Osteoblast (primary cell): Measurements from ENCODE around the gene F10. TPM values are rescaled to one million over a fixed set of nuclear protein-coding genes. Genes with fewer than 3 reads are reported as not detected.

Experiments
- DNase-seq: peaks from one replicate; pipeline ENCODE4 v3.0.0; 2011; ENCODE audit warnings: low spot score, mixed read lengths; ENCODE audit not compliant: insufficient read length; ENCODE audit errors: missing footprints
- H2AFZ ChIP-seq: 2 replicates; pipeline ENCODE4 v1.6.0; 2011; ENCODE audit warnings: mild to moderate bottlenecking, low read length
- H3K27ac ChIP-seq: 2 replicates; pipeline ENCODE4 v1.5.1; 2011; ENCODE audit warnings: mild to moderate bottlenecking, low read depth, low read length, moderate library complexity
- H3K27me3 ChIP-seq: 2 replicates; pipeline ENCODE4 v1.6.0; 2012; ENCODE audit warnings: mild to moderate bottlenecking, control low read depth, inconsistent platforms, low read length, moderate library complexity; ENCODE audit not compliant: insufficient read depth
- H3K36me3 ChIP-seq: 2 replicates; pipeline ENCODE4 v1.5.1; 2011; ENCODE audit warnings: mild to moderate bottlenecking, low read length, control low read depth, moderate library complexity; ENCODE audit not compliant: insufficient read depth
- H3K4me1 ChIP-seq: 2 replicates; pipeline ENCODE4 v1.5.1; 2011; ENCODE audit warnings: mild to moderate bottlenecking, low read length, control low read depth, moderate library complexity; ENCODE audit not compliant: insufficient read depth
- H3K4me2 ChIP-seq: 2 replicates; pipeline ENCODE4 v1.6.0; 2011; ENCODE audit warnings: mild to moderate bottlenecking, low read length; ENCODE audit not compliant: insufficient read depth
- H3K4me3 ChIP-seq: fragments of 200-600 bp; sonication (generic); 3 replicates; pipeline ENCODE4 v1.5.1; 2012; ENCODE audit warnings: mild to moderate bottlenecking, low read length, inconsistent platforms; ENCODE audit not compliant: insufficient read depth
- H3K79me2 ChIP-seq: 2 replicates; pipeline ENCODE4 v1.6.0; 2012; ENCODE audit warnings: mild to moderate bottlenecking, low read length, control low read depth, inconsistent platforms; ENCODE audit not compliant: insufficient read depth
- H3K9me3 ChIP-seq: 2 replicates; pipeline ENCODE4 v1.5.1; 2011; ENCODE audit warnings: low read depth, low read length, control low read depth
- H4K20me1 ChIP-seq: 2 replicates; pipeline ENCODE4 v1.6.0; 2012; ENCODE audit warnings: mild to moderate bottlenecking, low read length, control low read depth; ENCODE audit not compliant: insufficient read depth
- total RNA-seq: library from RNA; depleted of rRNA; stranded (reverse); fragments of >200 nt; gene quantifications from 2 replicates; pipeline ENCODE4 v1.2.3, GENCODE V29; 2012
- TF ChIP-seq, protein P1 (sequence below): IDR thresholded peaks from 2 replicates; pipeline ENCODE4 v1.5.1; 2011; ENCODE audit warnings: mild to moderate bottlenecking, low read depth, low read length, moderate library complexity; ENCODE audit errors: extremely low read depth

The F10 gene
- total RNA-seq, 1 donor: not detected

DNA sequence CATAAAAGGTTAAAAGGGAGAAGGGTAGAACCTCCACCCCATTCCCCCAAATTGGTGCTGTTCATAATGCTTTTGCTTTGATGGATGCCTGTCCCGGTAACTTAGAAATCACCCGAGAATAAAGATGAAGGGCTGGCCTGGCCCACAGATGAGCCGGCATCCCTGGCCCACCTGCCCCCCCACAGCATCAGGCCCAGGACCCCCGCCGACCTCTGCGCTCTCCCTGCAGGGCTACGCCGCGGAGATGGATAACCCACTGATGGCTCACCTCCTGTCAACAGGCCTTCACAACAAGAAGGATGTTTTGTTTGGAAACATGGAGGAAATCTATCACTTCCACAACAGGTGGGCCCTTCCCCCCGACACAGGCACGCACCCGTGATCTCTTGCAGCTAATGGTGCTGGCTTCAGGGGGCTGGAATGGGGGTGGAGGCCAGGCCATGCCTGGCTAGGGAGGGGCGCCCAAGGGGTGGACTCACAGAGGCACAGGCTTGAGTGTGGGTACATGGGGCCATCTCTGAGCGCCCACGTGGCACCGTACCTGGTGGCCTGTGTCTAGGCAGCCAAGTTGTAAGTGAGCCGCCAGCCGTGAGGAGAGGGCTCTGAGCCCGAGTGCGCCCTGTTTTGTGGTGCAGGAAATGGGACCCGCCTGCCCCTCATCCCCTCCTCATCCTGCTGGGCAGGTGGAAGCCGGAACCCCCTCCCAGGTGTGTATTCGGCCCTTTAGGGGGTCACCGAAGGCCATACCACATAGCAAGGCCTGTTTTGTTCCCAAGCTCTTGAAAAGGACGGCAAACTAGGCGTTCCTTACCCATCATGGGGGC is 40.2 kb upstream of the F10 start:
- TF ChIP-seq, protein P1, sequence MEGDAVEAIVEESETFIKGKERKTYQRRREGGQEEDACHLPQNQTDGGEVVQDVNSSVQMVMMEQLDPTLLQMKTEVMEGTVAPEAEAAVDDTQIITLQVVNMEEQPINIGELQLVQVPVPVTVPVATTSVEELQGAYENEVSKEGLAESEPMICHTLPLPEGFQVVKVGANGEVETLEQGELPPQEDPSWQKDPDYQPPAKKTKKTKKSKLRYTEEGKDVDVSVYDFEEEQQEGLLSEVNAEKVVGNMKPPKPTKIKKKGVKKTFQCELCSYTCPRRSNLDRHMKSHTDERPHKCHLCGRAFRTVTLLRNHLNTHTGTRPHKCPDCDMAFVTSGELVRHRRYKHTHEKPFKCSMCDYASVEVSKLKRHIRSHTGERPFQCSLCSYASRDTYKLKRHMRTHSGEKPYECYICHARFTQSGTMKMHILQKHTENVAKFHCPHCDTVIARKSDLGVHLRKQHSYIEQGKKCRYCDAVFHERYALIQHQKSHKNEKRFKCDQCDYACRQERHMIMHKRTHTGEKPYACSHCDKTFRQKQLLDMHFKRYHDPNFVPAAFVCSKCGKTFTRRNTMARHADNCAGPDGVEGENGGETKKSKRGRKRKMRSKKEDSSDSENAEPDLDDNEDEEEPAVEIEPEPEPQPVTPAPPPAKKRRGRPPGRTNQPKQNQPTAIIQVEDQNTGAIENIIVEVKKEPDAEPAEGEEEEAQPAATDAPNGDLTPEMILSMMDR: no peak
- DNase-seq: no peak
- no peaks in the 10 kb centered on the region for H3K9me3 ChIP-seq
- H3K36me3 ChIP-seq: no peaks in the 10 kb centered on the region
- no peak overlapping the region for H3K4me3 ChIP-seq
- no peaks in the 10 kb centered on the region for H3K27me3 ChIP-seq
- no peaks in the 10 kb centered on the region for H3K4me1 ChIP-seq
- H4K20me1 ChIP-seq: no peaks in the 10 kb centered on the region
- no peak overlapping the region for H2AFZ ChIP-seq
- no peak overlapping the region for H3K27ac ChIP-seq
- no peak overlapping the region for H3K4me2 ChIP-seq
- no peaks in the 10 kb centered on the region for H3K79me2 ChIP-seq

DNA sequence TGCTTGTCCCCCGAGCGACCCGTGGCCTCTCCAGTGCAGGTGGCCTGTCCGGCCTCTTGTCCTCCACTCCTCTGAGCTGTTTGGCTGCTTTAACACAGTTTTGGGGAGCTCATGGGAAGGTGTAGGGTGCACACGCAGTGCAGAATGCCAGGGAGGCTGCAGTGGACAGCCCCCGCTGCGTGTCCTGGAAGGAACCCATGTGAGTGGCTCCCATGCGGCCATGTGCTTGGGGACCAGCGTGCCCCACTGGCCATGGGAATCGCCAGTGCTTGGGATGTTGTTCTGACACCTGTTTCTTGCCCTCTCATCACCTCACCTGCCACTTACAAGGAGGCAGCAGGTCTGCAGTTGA is 39.6 kb upstream of the F10 start:
- Histone ChIP-seq H2AFZ (no peak overlapping the region), H3K4me1 (no peaks in the 10 kb centered on the region), H3K4me2 (no peak overlapping the region), H3K27me3 (no peaks in the 10 kb centered on the region), H3K9me3 (no peaks in the 10 kb centered on the region), H3K4me3 (no peak overlapping the region), H3K79me2 (no peaks in the 10 kb centered on the region), H3K27ac (no peak overlapping the region), H4K20me1 (no peaks in the 10 kb centered on the region), H3K36me3 (no peaks in the 10 kb centered on the region)
- no peak for DNase-seq
- TF ChIP-seq, protein P1: no peak

- TF ChIP-seq, protein P1: no peak
- Histone ChIP-seq H3K4me2 (no peak overlapping the region), H3K4me3 (no peak overlapping the region), H3K79me2 (no peaks in the 10 kb centered on the region), H3K4me1 (no peaks in the 10 kb centered on the region), H3K27ac (no peak overlapping the region), H3K9me3 (no peaks in the 10 kb centered on the region), H3K36me3 (no peaks in the 10 kb centered on the region), H4K20me1 (no peaks in the 10 kb centered on the region), H2AFZ (no peak overlapping the region), H3K27me3 (no peaks in the 10 kb centered on the region)
- DNase-seq: peak; percentile 93
Observed at GRCh38 chr13:113083402-113084061, 39.1 kb upstream of the F10 start.
